ENCODE data around the gene CLSTN3. TPM values are rescaled to one million over a fixed set of nuclear protein-coding genes. Genes with fewer than 3 reads are reported as not detected.

CLSTN3 gene
- total and polyA plus RNA-seq, 9 donors, result 28.9 to 142 (median 59.2) TPM

DNA sequence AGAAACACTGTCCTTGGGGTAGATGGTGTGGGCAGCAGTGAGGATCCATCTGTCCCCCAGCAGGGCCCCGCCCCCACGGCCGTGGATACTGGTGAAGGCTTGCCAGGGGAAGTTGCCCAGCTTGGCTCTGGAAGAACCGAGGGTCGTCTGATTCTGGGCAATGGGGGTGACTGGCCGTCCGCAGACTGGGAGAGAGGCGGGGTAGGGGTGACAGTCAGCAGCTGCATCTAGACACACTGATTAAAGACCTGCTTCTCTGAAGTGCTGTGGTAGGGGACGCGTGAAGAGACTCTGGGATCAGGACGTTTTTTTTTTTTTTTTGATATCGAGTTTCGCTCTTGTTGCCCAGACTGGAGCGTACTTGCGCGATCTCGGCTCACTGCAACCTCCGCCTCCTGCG is 33.2 kb upstream of the CLSTN3 start:
- 79 to 83% (median 82%) methylated on average over 19 of the region's 19 CpGs for WGBS, 3 donors

GRCh38 chr12:7099290-7099996 is 30.7 kb upstream of the CLSTN3 start:
- TF ChIP-seq EP300 (IDR thresholded peaks at IDR 0.05) (no peak), CTCF (IDR thresholded peaks at IDR 0.05) (no peak), POLR2A (IDR thresholded peaks at IDR 0.05) (no peak)
- H3K36me3 ChIP-seq, result no peaks in the 10 kb centered on the region

More for the DNA sequence above, 33.2 kb upstream of the CLSTN3 start:
- H3K4me3 ChIP-seq, result no peak overlapping the region
- H3K4me1 ChIP-seq (ENCODE audit: insufficient read depth), result peaks cover 20% of the 10 kb centered on the region
- intact Hi-C loops (cut with DNase I), result no loop called here
- H3K36me3 ChIP-seq, result no peaks in the 10 kb centered on the region
- H3K27me3 ChIP-seq, result no peaks in the 10 kb centered on the region
- no peak for TF ChIP-seq POLR2A (IDR thresholded peaks at IDR 0.05)
- TF ChIP-seq EP300 (IDR thresholded peaks at IDR 0.05), result no peak
- no peak for TF ChIP-seq CTCF (IDR thresholded peaks at IDR 0.05)
- H3K9me3 ChIP-seq, result no peaks in the 10 kb centered on the region
- no peak overlapping the region for H3K27ac ChIP-seq
- DNase-seq, result no peak

GRCh38 chr12:7100239-7100638 is 29.9 kb upstream of the CLSTN3 start:
- no peaks in the 10 kb centered on the region for H3K27me3 ChIP-seq
- H3K4me3 ChIP-seq, result no peak overlapping the region
- intact Hi-C loops (cut with DNase I), result no loop called here
- no peaks in the 10 kb centered on the region for H3K36me3 ChIP-seq
- TF ChIP-seq CTCF (IDR thresholded peaks at IDR 0.05), result no peak
- TF ChIP-seq EP300 (IDR thresholded peaks at IDR 0.05), result no peak
- no peak for TF ChIP-seq POLR2A (IDR thresholded peaks at IDR 0.05)
- H3K9me3 ChIP-seq, result no peaks in the 10 kb centered on the region
- DNase-seq, result no peak
- peaks cover 13% of the 10 kb centered on the region for H3K4me1 ChIP-seq (ENCODE audit: insufficient read depth)
- WGBS, 3 donors, result 81 to 91% (median 86%) methylated on average over 4 of the region's 4 CpGs
- no peak overlapping the region for H3K27ac ChIP-seq

More at GRCh38 chr12:7099290-7099996, 30.7 kb upstream of the CLSTN3 start:
- Histone ChIP-seq H3K4me1 (ENCODE audit: insufficient read depth) (peaks cover 14% of the 10 kb centered on the region), H3K27ac (no peak overlapping the region), H3K9me3 (no peaks in the 10 kb centered on the region), H3K27me3 (no peaks in the 10 kb centered on the region), H3K4me3 (no peak overlapping the region)
- intact Hi-C loops (cut with DNase I), result no loop called here
- no peak for DNase-seq
- 87 to 89% (median 88%) methylated on average over 9 of the region's 9 CpGs for WGBS, 3 donors

- 70 to 74% (median 72%) methylated on average over 4 of the region's 4 CpGs for WGBS, 3 donors
- DNase-seq, result no peak
- H3K9me3 ChIP-seq, result no peaks in the 10 kb centered on the region
- intact Hi-C loops (cut with DNase I), result no loop called here
- no peaks in the 10 kb centered on the region for H3K36me3 ChIP-seq
- peaks cover 13% of the 10 kb centered on the region for H3K4me1 ChIP-seq (ENCODE audit: insufficient read depth)
- TF ChIP-seq CTCF (IDR thresholded peaks at IDR 0.05) (peak in 1 of 3 donors; percentile 16), EP300 (IDR thresholded peaks at IDR 0.05) (no peak)
- H3K27me3 ChIP-seq, result no peaks in the 10 kb centered on the region
- peak overlapping the region in 1 of 2 donors; percentile 77 for H3K27ac ChIP-seq
- peak overlapping the region; percentile 22 for H3K4me3 ChIP-seq
Measured at GRCh38 chr12:7101047-7101693, 29.0 kb upstream of the CLSTN3 start.

Data from ovary (tissue), 9 donors.